Liver (tissue), 9 donors: ENCODE data around the gene PPP2R5C. TPM values are rescaled to one million over a fixed set of nuclear protein-coding genes. Genes with fewer than 3 reads are reported as not detected.
"Not testable (repeated sequence)": the region's sequence is repeated elsewhere in the genome, so short reads cannot be mapped to it uniquely, and the experiment has no call there.

Source experiments
- DNase-seq: peaks from one replicate; pipeline ENCODE4 v3.0.0-alpha.2; 2017; ENCODE audit warnings: low spot score
- H3K27ac ChIP-seq, 2 donors: one replicate each; pipeline ENCODE4 v1.7.0; 2013; ENCODE audit warnings: inconsistent platforms in 2 of 2, low read length in 2 of 2, control low read depth in 1 of 2, low read depth in 1 of 2, mild to moderate bottlenecking in 1 of 2
- H3K27me3 ChIP-seq, 4 donors: one replicate each; pipeline versions ENCODE4 v1.6.1 to v1.7.0; 2013; ENCODE audit warnings: low read length in 3 of 4, inconsistent platforms in 1 of 4, mild to moderate bottlenecking in 1 of 4, moderate library complexity in 1 of 4; ENCODE audit not compliant: control insufficient read depth in 4 of 4, insufficient read depth in 4 of 4
- H3K36me3 ChIP-seq, 4 donors: one replicate each; pipeline versions ENCODE4 v1.6.1 to v1.7.0; 2013; ENCODE audit warnings: low read length in 3 of 4, mild to moderate bottlenecking in 3 of 4, low read depth in 1 of 4, moderate library complexity in 1 of 4; ENCODE audit not compliant: control insufficient read depth in 4 of 4, insufficient read depth in 3 of 4
- H3K4me1 ChIP-seq, 4 donors: one replicate each; pipeline versions ENCODE4 v1.6.1 to v1.7.0; 2013; ENCODE audit warnings: low read length in 3 of 4, mild to moderate bottlenecking in 3 of 4, moderate library complexity in 1 of 4; ENCODE audit not compliant: control insufficient read depth in 4 of 4, insufficient read depth in 4 of 4
- H3K4me3 ChIP-seq, 3 donors: one replicate each; pipeline versions ENCODE4 v1.6.1 to v1.7.0; 2013; ENCODE audit warnings: low read length in 3 of 3, control low read depth in 1 of 3, low read depth in 1 of 3, mild to moderate bottlenecking in 1 of 3
- H3K9ac ChIP-seq, 2 donors: one replicate each; pipeline ENCODE4 v1.7.0; 2013; ENCODE audit warnings: low read length in 2 of 2, mild to moderate bottlenecking in 2 of 2, moderate library complexity in 2 of 2, control low read depth in 1 of 2, low read depth in 1 of 2
- H3K9me3 ChIP-seq, 4 donors: one replicate each; pipeline versions ENCODE4 v1.6.1 to v1.7.0; 2013; ENCODE audit warnings: low read length in 3 of 4; ENCODE audit not compliant: control insufficient read depth in 4 of 4
- CTCF ChIP-seq: fragments of 150-350 bp; IDR thresholded peaks from 2 replicates; pipeline ENCODE4 v1.5.1; 2017; ENCODE audit warnings: improper control_type of control experiment, low read depth, low read length; ENCODE audit not compliant: missing input control
- EGR1 ChIP-seq, 2 donors: IDR thresholded peaks; 2 replicates each; pipeline ENCODE4 v1.6.1; 2016 to 2018; ENCODE audit warnings: antibody characterized with exemption in 2 of 2, low read depth in 2 of 2
- FOXA1 ChIP-seq: IDR thresholded peaks from 2 replicates; pipeline ENCODE4 v1.6.1; 2016; ENCODE audit warnings: antibody characterized with exemption
- FOXA2 ChIP-seq: IDR thresholded peaks from 2 replicates; pipeline ENCODE4 v1.6.1; 2016; ENCODE audit warnings: antibody characterized with exemption
- GABPA ChIP-seq, 2 donors: IDR thresholded peaks in 1 of 2; conservative IDR thresholded peaks in 1 of 2; 2 replicates each; pipeline ENCODE4 v1.6.1; 2016; ENCODE audit warnings: antibody characterized with exemption in 2 of 2, mild to moderate bottlenecking in 1 of 2, moderate library complexity in 1 of 2
- HNF4G ChIP-seq: IDR thresholded peaks from 2 replicates; pipeline ENCODE4 v1.6.1; 2016; ENCODE audit warnings: antibody characterized with exemption
- JUND ChIP-seq, 2 donors: IDR thresholded peaks; 2 replicates each; pipeline ENCODE4 v1.6.1; 2016; ENCODE audit warnings: antibody characterized with exemption in 2 of 2
- RAD21 ChIP-seq, 2 donors: IDR thresholded peaks; 2 replicates each; pipeline ENCODE4 v1.6.1; 2016; ENCODE audit warnings: antibody characterized with exemption in 2 of 2, mild to moderate bottlenecking in 2 of 2
- REST ChIP-seq: IDR thresholded peaks from 2 replicates; pipeline ENCODE4 v1.6.1; 2016; ENCODE audit warnings: antibody characterized with exemption, mild to moderate bottlenecking
- SP1 ChIP-seq: IDR thresholded peaks from 2 replicates; pipeline ENCODE4 v1.6.1; 2018; ENCODE audit warnings: antibody characterized with exemption, mild to moderate bottlenecking
- TAF1 ChIP-seq: conservative IDR thresholded peaks from 2 replicates; pipeline ENCODE4 v1.6.1; 2016; ENCODE audit warnings: antibody characterized with exemption, mild to moderate bottlenecking
- WGBS: extraction: QIAGEN DNeasy Blood & Tissue Kit; methylation state at CpG from one replicate; pipeline ENCODE4 v1.1.7; 2013; 5-methylcytosine and 5-hydroxymethylcytosine counted together
- polyA plus RNA-seq, 2 donors: library from polyadenylated mRNA; stranded (reverse) in 1 of 2; unstranded in 1 of 2; fragments of 200-250 nt in 1 of 2; fragments of >200 nt in 1 of 2; fragmentation: Nextera tagmentation in 1 of 2; extraction: Ambion mirVana in 1 of 2; gene quantifications; one replicate each; pipeline versions ENCODE4 v1.2.1 to v1.2.3, GENCODE V29; 2013 to 2015
- total RNA-seq, 2 donors: library from RNA; depleted of rRNA; stranded (reverse); fragments of >200 nt; gene quantifications; one replicate each; pipeline ENCODE4 v1.2.3, GENCODE V29; 2014
- TF ChIP-seq, protein P1 (sequence below): IDR thresholded peaks from 2 replicates; pipeline ENCODE4 v1.6.1; 2016; ENCODE audit warnings: antibody characterized with exemption
- TF ChIP-seq, protein P2 (sequence below): IDR thresholded peaks from 2 replicates; pipeline ENCODE4 v1.6.1; 2016; ENCODE audit warnings: antibody characterized with exemption
- TF ChIP-seq, protein P3 (sequence below): IDR thresholded peaks from 2 replicates; pipeline ENCODE4 v1.6.1; 2016; ENCODE audit warnings: antibody characterized with exemption
- donor health status: healthy.
- donor health status: healthy.
- donor health status: healthy.
- donor health status: healthy.
- donor health status: healthy.

Gene PPP2R5C
- total and polyA plus RNA-seq, 4 donors, result 33.5 to 52.3 (median 43.9) TPM

- TF ChIP-seq REST, result no peak
- TF ChIP-seq, protein P1, sequence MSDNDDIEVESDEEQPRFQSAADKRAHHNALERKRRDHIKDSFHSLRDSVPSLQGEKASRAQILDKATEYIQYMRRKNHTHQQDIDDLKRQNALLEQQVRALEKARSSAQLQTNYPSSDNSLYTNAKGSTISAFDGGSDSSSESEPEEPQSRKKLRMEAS, result no peak
- TF ChIP-seq SP1, result no peak
Measured at GRCh38 chr14:101968186-101968585, 206.7 kb downstream of the PPP2R5C start (continued).

GRCh38 chr14:101969481-101969880, 208.0 kb downstream of the PPP2R5C start:
- H3K4me3 ChIP-seq, result no peak overlapping the region
- H3K27me3 ChIP-seq, result no peaks in the 10 kb centered on the region
- no peak for DNase-seq
- 85% methylated on average over 9 of the region's 9 CpGs for WGBS
- no peaks in the 10 kb centered on the region for H3K36me3 ChIP-seq
- H3K9ac ChIP-seq, result no peak overlapping the region
- peaks cover 7 to 44% (median 23%) of the 10 kb centered on the region in 4 donors for H3K4me1 ChIP-seq
- no peak for TF ChIP-seq RAD21 (IDR thresholded peaks at IDR 0.05)
- no peak for TF ChIP-seq FOXA1
- TF ChIP-seq, protein P2, sequence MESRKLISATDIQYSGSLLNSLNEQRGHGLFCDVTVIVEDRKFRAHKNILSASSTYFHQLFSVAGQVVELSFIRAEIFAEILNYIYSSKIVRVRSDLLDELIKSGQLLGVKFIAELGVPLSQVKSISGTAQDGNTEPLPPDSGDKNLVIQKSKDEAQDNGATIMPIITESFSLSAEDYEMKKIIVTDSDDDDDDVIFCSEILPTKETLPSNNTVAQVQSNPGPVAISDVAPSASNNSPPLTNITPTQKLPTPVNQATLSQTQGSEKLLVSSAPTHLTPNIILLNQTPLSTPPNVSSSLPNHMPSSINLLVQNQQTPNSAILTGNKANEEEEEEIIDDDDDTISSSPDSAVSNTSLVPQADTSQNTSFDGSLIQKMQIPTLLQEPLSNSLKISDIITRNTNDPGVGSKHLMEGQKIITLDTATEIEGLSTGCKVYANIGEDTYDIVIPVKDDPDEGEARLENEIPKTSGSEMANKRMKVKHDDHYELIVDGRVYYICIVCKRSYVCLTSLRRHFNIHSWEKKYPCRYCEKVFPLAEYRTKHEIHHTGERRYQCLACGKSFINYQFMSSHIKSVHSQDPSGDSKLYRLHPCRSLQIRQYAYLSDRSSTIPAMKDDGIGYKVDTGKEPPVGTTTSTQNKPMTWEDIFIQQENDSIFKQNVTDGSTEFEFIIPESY, result no peak
- TF ChIP-seq TAF1, result no peak
- TF ChIP-seq FOXA2, result no peak
- TF ChIP-seq JUND (IDR thresholded peaks at IDR 0.05), result no peak
- H3K9me3 ChIP-seq, result no peaks in the 10 kb centered on the region
- no peak overlapping the region for H3K27ac ChIP-seq

DNA sequence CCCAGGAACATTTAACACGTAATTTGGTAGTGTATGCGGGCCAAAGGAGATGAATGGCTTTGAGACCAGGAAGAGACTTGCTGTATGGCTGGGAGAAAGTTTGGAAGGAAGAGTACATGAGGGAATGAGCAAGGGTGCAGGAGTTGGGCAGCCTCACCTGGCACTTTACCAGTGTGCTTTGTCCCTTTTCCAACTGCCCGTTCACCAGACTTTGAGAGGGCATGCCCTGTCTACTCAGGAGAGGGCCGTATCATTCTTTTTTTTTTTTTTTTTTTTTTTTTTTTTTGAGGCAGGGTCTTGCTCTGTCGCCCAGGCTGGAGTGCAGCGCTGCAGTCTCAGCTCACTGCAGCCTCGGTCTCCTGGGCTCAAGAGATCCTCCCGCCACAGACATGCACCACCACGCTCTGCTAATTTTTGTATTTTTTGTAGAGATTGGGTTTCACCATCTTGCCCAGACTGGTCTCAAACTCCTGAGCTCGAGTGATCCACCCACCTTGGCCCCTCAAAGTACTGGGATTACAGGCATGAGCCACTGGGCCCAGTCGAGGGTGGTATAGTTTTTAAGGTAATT, 209.4 kb downstream of the PPP2R5C start:
- Histone ChIP-seq H3K4me1 (peaks cover 5 to 37% (median 16%) of the 10 kb centered on the region in 4 donors), H3K9me3 (no peaks in the 10 kb centered on the region), H3K36me3 (no peaks in the 10 kb centered on the region), H3K4me3 (no peak overlapping the region), H3K27me3 (no peaks in the 10 kb centered on the region), H3K27ac (no peak overlapping the region), H3K9ac (no peak overlapping the region)
- DNase-seq, result no peak
- TF ChIP-seq HNF4G (no peak), CTCF (no peak), SP1 (no peak), EGR1 (IDR thresholded peaks at IDR 0.05; ENCODE audit: low read depth in 2 of 2) (no peak), GABPA (IDR thresholded peaks at IDR 0.05 in 1 of 2, conservative IDR thresholded peaks at IDR 0.05 in 1 of 2) (no peak), FOXA1 (no peak), JUND (IDR thresholded peaks at IDR 0.05) (no peak), REST (no peak), RAD21 (IDR thresholded peaks at IDR 0.05) (no peak)
- TF ChIP-seq, protein P3, sequence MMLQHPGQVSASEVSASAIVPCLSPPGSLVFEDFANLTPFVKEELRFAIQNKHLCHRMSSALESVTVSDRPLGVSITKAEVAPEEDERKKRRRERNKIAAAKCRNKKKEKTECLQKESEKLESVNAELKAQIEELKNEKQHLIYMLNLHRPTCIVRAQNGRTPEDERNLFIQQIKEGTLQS, result no peak
- WGBS, result 85% methylated on average over 11 of the region's 11 CpGs

DNA sequence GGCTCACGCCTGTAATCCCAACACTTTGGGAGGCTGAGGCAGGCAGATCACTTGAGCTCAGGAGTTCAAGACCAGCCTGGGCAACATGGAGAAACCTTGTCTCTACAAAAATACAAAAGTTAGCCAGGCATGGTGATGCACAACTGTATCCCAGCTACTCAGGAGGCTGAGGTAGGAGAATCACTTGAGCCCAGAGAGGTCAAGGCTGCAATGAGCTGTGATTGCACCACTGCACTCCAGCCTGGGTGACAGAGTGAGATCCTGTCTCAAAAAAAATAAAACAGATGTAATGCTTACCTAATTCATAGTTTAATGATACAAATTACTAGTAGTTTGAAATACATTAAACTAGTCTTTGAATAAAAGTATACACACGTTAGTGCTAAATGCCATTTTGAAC, 209.9 kb downstream of the PPP2R5C start:
- H3K27me3 ChIP-seq, H3K36me3 ChIP-seq, H3K9ac ChIP-seq, H3K4me3 ChIP-seq, H3K9me3 ChIP-seq, DNase-seq: not testable (repeated sequence)
- WGBS, result 91% methylated on average over 2 of the region's 2 CpGs
- peak overlapping the region in 1 of 2 donors; percentile 64 for H3K27ac ChIP-seq
- peaks cover 5 to 34% (median 13%) of the 10 kb centered on the region in 4 donors for H3K4me1 ChIP-seq
